NCI-H1417 (cell line): Measurements from ENCODE around the gene RPL10A.
"Not testable (repeated sequence)": the region's sequence is repeated elsewhere in the genome, so short reads cannot be mapped to it uniquely, and the experiment has no call there.

ENCODE experiments used
- DNase-seq, 3 experiments: peaks; one replicate each; lab custom pipeline; 2025; lab: John Stamatoyannopoulos, UW

RPL10A gene

DNA sequence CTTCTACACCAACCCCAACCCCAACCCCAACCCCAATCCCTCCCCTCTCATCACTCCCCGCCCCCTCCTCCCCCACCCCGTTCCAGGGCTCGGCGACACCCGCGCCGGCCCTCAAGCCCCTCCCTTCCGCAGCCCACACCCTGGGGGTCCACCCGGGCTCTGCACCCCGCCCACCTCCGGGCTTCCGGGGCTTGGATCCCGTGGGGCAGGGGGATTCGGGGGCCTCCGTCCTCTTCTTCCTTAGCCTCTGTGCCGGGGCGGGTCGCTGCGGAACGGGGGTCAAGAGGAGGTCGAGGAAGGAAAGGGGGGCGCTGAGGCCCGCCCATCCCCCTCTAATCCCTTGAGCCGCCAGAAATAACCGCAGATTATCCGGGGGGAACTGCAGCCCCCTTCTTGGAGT is 43.8 kb downstream of the RPL10A start:
- DNase-seq, result no peak

DNA sequence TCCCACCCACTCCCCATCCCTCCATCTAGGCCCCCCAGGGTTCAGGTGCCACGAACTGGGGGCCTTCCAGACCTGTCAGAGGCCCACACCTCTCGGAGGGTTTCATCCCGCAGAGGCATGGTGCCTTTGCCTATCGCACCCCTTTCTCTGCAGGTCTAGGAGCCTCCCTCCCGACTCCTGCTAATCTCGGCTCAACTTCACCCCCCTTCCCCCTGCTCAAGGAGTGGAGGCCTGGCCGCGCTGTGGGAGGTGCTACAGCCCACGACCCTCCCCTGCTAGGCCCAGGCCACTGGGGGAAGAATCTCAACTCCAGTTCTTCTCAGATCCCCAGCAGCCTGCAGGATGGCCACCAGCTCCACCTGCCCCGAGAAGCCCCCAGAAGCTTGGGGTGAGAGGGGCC is 44.5 kb downstream of the RPL10A start, which contains the start of gene TULP1:
TSS of gene TULP1 (minus strand) at position 157 of the 400 bp plus-strand sequence. CDS start at position 119, 38 bp downstream.
- no peak for DNase-seq

GRCh38 chr6:35514587-35514986 is 46.4 kb downstream of the RPL10A start:
- DNase-seq, result no peak

DNA sequence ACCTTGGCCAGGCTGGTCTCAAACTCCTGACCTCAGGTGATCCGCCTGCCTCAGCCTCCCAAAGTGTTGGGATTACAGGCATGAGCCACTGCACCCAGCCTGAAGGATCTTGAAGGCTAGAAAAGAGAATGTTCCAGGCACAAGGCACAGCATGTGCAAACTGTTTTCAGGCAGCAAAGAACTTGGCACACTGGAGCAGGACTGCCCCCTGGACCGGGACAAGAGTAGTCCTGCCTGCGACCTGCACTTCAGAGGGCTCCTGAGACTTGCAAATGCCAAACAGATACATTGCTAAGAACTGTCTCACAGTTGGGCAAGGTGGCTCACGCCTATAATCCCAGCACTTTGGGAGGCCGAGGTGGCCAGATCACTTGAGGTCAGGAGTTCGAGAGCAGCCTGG is 47.7 kb downstream of the RPL10A start:
- DNase-seq, result not testable (repeated sequence)

DNA sequence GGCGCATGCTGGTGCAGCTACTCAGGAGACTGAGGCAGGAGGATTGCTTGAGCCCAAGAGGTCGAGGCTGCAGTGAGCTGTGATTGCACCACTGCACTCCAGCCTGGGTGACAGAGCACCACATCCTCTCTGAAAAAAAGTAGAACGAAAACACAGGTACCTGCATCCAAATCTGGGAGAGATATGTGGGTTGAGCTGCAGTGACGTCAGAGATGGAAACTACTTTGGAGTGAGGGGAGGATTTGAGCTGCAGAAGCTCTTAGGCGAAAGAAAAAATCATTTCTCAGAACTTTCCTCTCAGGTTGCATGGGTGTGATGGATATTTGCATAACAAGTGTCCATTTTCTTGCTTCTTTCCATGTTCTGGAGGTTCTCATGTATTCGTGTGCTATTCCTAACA is 48.5 kb downstream of the RPL10A start:
- no peak for DNase-seq

DNA sequence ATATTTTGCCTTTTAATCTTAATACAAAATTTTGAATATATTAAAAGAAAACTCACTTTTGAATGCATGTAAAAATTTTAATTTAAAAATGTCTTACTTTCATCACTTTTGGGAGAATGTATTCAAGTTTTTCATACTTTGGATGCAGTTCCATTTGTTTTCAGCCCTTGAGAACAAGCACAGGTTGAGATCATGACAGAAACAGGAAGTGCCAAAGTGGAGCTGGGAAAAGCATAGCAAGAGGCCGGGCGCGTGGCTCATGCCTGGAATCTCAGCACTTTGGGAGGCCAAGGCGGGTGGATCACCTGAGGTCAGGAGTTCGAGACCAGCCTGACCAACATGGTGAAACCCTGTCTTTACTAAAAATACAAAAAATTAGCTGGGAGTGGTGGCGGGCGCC is 49.8 kb downstream of the RPL10A start:
- not testable (repeated sequence) for DNase-seq

DNA sequence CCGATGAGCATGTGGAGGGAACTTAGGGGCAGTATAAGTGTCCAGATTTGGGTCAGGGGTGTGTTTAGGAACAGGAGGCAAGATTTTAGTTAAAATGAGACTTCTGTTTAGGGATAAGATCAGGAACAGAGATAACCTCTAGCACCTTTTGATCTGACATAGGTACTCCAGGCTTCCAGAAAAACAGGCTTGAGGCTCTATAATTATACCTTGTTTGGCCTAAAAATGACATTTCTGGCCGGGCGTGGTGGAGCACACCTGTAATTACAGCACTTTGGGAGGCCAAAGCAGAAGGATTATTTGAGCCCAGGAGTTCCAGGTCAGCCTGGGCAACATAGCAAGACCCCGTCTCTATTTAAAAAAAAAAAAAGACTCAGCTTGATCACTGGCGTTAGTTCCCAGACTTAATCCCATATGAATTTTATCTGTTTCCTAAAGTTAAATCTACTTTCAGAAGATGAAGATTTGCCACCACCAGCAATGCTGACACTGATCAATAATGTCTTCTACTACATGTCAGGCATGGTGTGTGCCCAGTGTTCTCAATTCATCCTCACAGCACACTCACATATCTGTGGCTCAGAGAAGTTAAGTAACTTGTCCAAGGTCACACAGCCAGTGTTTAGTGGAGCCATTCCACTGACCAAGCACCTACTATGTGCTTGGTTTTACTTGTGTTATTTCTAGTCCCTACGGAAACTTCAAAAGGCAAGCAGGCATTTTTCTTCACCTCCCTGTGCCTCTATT is 50.5 kb downstream of the RPL10A start:
- DNase-seq, result no peak

DNA sequence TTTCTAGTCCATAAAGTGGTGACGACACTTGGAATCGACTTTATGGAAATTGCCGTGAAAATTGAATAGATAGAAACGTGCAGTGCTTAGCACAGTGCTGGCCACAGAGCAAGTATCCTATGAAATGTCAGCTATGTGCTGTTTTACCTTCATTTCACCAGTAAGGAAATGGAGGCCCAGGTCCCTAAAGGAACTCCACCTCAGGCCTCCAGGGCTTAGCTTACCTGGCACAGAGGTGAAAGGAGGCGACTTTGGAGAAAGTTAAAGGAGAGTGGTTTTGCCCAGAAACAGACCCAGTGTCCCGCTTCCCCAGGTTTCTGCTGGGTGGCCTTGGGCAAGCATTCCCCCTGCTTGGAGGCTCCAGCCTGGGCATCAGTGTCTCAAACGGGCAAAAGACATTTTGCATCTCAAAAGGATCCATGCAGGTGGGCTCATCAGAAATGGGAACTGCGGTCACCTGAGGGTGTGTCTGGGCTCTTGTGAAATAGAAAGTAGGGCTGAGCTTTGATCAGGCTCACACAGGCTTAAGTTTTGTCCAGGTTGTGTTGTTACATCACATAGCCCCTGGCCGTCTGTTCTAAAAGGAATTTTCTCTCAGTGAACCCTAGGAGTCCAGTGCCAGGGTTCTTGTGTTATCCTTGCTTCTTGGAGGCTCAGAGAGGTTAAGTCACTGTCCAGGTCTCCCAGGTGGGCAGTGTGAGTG is 51.3 kb downstream of the RPL10A start:
- DNase-seq, result no peak
